SK-N-SH (cell line): Measurements from ENCODE around the gene AIP. TPM values are rescaled to one million over a fixed set of nuclear protein-coding genes. Genes with fewer than 3 reads are reported as not detected.

Source experiments
- CTCF ChIA-PET: fragments of 300-600, 350-600 bp; formaldehyde crosslinking; extraction: SDS; loops from one replicate; lab custom pipeline; 2021; lab: Yijun Ruan, JAX
- POLR2A ChIA-PET: fragments of 350-600 bp; sonication (Branson Sonifier 250); formaldehyde crosslinking; extraction: SDS; loops from one replicate; lab custom pipeline; 2020; ENCODE audit warnings: antibody characterized with exemption, inconsistent platforms; lab: Yijun Ruan, JAX
- DNase-seq: peaks from one replicate; pipeline ENCODE4 v3.0.0; 2012
- H2AFZ ChIP-seq: fragments of 200-600 bp; sonication (generic); 2 replicates; pipeline ENCODE4 v1.8.1; 2016; ENCODE audit warnings: antibody characterized with exemption, mild to moderate bottlenecking, low read depth
- H3F3A ChIP-seq: fragments of 200-600 bp; sonication (generic); replicated peaks from 2 replicates; pipeline ENCODE3; 2016; ENCODE audit warnings: antibody characterized with exemption, mild to moderate bottlenecking; ENCODE audit not compliant: insufficient read depth
- H3K27ac ChIP-seq, 2 experiments: fragments of 200-500 bp in 1 of 2; fragments of 200-600 bp in 1 of 2; sonication (Bioruptor generic) in 1 of 2; sonication (generic), shearing (Covaris generic) in 1 of 2; 2 replicates each; pipeline versions ENCODE4 v1.5.1 to v1.6.1; 2014 to 2016; ENCODE audit warnings: low read depth in 2 of 2, inconsistent platforms in 1 of 2, low read length in 1 of 2, mild to moderate bottlenecking in 1 of 2, mixed read lengths in 1 of 2
- H3K27me3 ChIP-seq: fragments of 200-600 bp; sonication (generic), shearing (Covaris generic); 2 replicates; pipeline ENCODE4 v1.6.1; 2016; ENCODE audit warnings: mixed run types; ENCODE audit not compliant: insufficient read depth
- H3K36me3 ChIP-seq, 2 experiments: fragments of 200-500 bp in 1 of 2; fragments of 200-600 bp in 1 of 2; sonication (Bioruptor generic) in 1 of 2; sonication (generic) in 1 of 2; replicated peaks in 1 of 2; 2 replicates each; pipeline versions ENCODE3 to v1.5.1; 2014 to 2016; ENCODE audit warnings: low read length in 1 of 2, mild to moderate bottlenecking in 1 of 2; ENCODE audit not compliant: insufficient read depth in 2 of 2, control insufficient read depth in 1 of 2
- H3K4me1 ChIP-seq, 2 experiments: fragments of 200-500 bp in 1 of 2; fragments of 200-600 bp in 1 of 2; sonication (Bioruptor generic) in 1 of 2; sonication (generic), shearing (Covaris generic) in 1 of 2; 2 replicates each; pipeline versions ENCODE4 v1.5.1 to v1.6.1; 2014 to 2016; ENCODE audit warnings: low read depth in 1 of 2, low read length in 1 of 2, mixed run types in 1 of 2; ENCODE audit not compliant: insufficient read depth in 2 of 2, control insufficient read depth in 1 of 2
- H3K4me2 ChIP-seq: fragments of 200-600 bp; sonication (generic), shearing (Covaris generic); 2 replicates; pipeline ENCODE4 v1.6.1; 2017; ENCODE audit warnings: mixed run types
- H3K4me3 ChIP-seq, 2 experiments: fragments of 200-500 bp in 1 of 2; fragments of 200-600 bp in 1 of 2; sonication (Bioruptor generic) in 1 of 2; sonication (generic), shearing (Covaris generic) in 1 of 2; 2 replicates each; pipeline versions ENCODE4 v1.5.1 to v1.8.1; 2014 to 2016; ENCODE audit warnings: low read depth in 2 of 2, inconsistent platforms in 1 of 2, low read length in 1 of 2, mild to moderate bottlenecking in 1 of 2, mixed read lengths in 1 of 2, moderate library complexity in 1 of 2
- H3K79me2 ChIP-seq: fragments of 200-600 bp; sonication (generic); 2 replicates; pipeline ENCODE4 v1.8.1; 2017; ENCODE audit warnings: mild to moderate bottlenecking; ENCODE audit not compliant: insufficient read depth
- H3K9ac ChIP-seq: fragments of 200-600 bp; sonication (generic); 2 replicates; pipeline ENCODE4 v1.6.1; 2017; ENCODE audit warnings: mixed run types
- H3K9me2 ChIP-seq: fragments of 200-600 bp; sonication (generic); 2 replicates; pipeline ENCODE4 v1.6.1; 2017; ENCODE audit warnings: mixed run types
- H3K9me3 ChIP-seq: fragments of 200-600 bp; sonication (generic); 2 replicates; pipeline ENCODE4 v1.6.1; 2017; ENCODE audit warnings: mixed run types, mild to moderate bottlenecking, moderate library complexity
- H4K20me1 ChIP-seq: fragments of 200-600 bp; sonication (generic); 2 replicates; pipeline ENCODE4 v1.6.1; 2017; ENCODE audit warnings: mild to moderate bottlenecking, mixed run types; ENCODE audit not compliant: insufficient read depth
- CHD2 ChIP-seq: fragments of 150-350 bp; IDR thresholded peaks from 2 replicates; pipeline ENCODE4 v1.6.1; 2018; ENCODE audit warnings: low read length; ENCODE audit not compliant: partially characterized antibody
- ELF1 ChIP-seq: IDR thresholded peaks from 2 replicates; pipeline ENCODE4 v1.4.0; 2012
- EZH2phosphoT487 ChIP-seq: fragments of 200-600 bp; sonication (generic); IDR thresholded peaks from 2 replicates; pipeline ENCODE4 v1.6.1; 2017; ENCODE audit warnings: low read depth, mixed run types, mild to moderate bottlenecking, antibody characterized with exemption, moderate library complexity, borderline replicate concordance
- FOXJ3 ChIP-seq: sonication (generic); formaldehyde crosslinking; IDR thresholded peaks from 2 replicates; pipeline ENCODE4 v1.5.1; 2020; ENCODE audit warnings: mild to moderate bottlenecking, missing genetic modification reagents
- FOXM1 ChIP-seq: IDR thresholded peaks from 2 replicates; pipeline ENCODE4 v1.4.0; 2012; ENCODE audit warnings: low read depth, mild to moderate bottlenecking
- GABPA ChIP-seq: IDR thresholded peaks from 2 replicates; pipeline ENCODE4 v1.4.0; 2012; ENCODE audit warnings: low read depth, mild to moderate bottlenecking
- JUND ChIP-seq: IDR thresholded peaks from 2 replicates; pipeline ENCODE4 v1.4.0; 2012
- MEF2A ChIP-seq: IDR thresholded peaks from 2 replicates; pipeline ENCODE4 v1.4.0; 2012; ENCODE audit warnings: low read depth, borderline replicate concordance
- RAD21 ChIP-seq: IDR thresholded peaks from 2 replicates; pipeline ENCODE4 v1.6.1; 2012; ENCODE audit warnings: mild to moderate bottlenecking, low read length
- RCOR1 ChIP-seq: fragments of 150-350 bp; IDR thresholded peaks from 2 replicates; pipeline ENCODE4 v1.6.1; 2017; ENCODE audit warnings: antibody characterized with exemption, low read length
- REST ChIP-seq: IDR thresholded peaks from 2 replicates; pipeline ENCODE4 v1.6.1; 2012; ENCODE audit warnings: mild to moderate bottlenecking, low read depth, low read length, moderate library complexity
- RFX5 ChIP-seq: IDR thresholded peaks from 2 replicates; pipeline ENCODE4 v1.6.1; 2012; ENCODE audit warnings: mild to moderate bottlenecking, improper control_type of control experiment, low read length
- SIN3A ChIP-seq: IDR thresholded peaks from 2 replicates; pipeline ENCODE4 v1.6.1; 2012; ENCODE audit warnings: low read depth, mild to moderate bottlenecking, low read length, moderate library complexity, borderline replicate concordance
- TEAD4 ChIP-seq: IDR thresholded peaks from 2 replicates; pipeline ENCODE4 v1.4.0; 2012; ENCODE audit warnings: mild to moderate bottlenecking, borderline replicate concordance; ENCODE audit not compliant: insufficient read depth
- USF1 ChIP-seq: IDR thresholded peaks from 2 replicates; pipeline ENCODE4 v1.4.0; 2012; ENCODE audit warnings: low read depth, borderline replicate concordance
- USF2 ChIP-seq: fragments of 150-350 bp; IDR thresholded peaks from 2 replicates; pipeline ENCODE4 v1.6.1; 2017; ENCODE audit warnings: antibody characterized with exemption, low read length, low read depth, borderline replicate concordance
- ZBTB33 ChIP-seq: IDR thresholded peaks from 2 replicates; pipeline ENCODE4 v1.4.0; 2012; ENCODE audit warnings: low read depth, borderline replicate concordance
- WGBS: methylation state at CpG from one replicate; pipeline ENCODE4 v1.1.6; 2017; ENCODE audit warnings: low lambda C conversion rate; 5-methylcytosine and 5-hydroxymethylcytosine counted together
- polyA plus RNA-seq, 3 experiments: library from polyadenylated mRNA; depleted of rRNA; stranded (reverse); fragments of >200 nt; gene quantifications; 2 replicates each; pipeline ENCODE4 v1.2.3, GENCODE V29; 2012

Gene AIP
- polyA plus RNA-seq, 1 of the 3 experiments (the other 2 are of a cell fraction), result 207 TPM

GRCh38 chr11:67489885-67490726 lies 7.3 kb downstream of the AIP start:
- Histone ChIP-seq H3F3A (peaks cover 6% of the 10 kb centered on the region), H2AFZ (no peak overlapping the region), H3K9me2 (no peaks in the 10 kb centered on the region), H3K4me3 (no peak overlapping the region), H3K79me2 (peaks cover 7% of the 10 kb centered on the region), H4K20me1 (no peaks in the 10 kb centered on the region), H3K4me2 (no peak overlapping the region), H3K27me3 (no peaks in the 10 kb centered on the region), H3K9me3 (no peaks in the 10 kb centered on the region)
- no peak for DNase-seq
- POLR2A ChIA-PET, result no interaction called here
- CTCF ChIA-PET, result interaction anchor here (1.2 to 1.5 kb wide), 3 partner anchors 12 to 133 kb away, joined by 3 to 4 read pairs (median 4); no protein-coding TSS in a partner anchor
- TF ChIP-seq GABPA (no peak), TEAD4 (no peak), RCOR1 (no peak), FOXJ3 (no peak), REST (no peak), RAD21 (no peak), FOXM1 (no peak), USF1 (no peak), EZH2phosphoT487 (no peak), SIN3A (no peak), RFX5 (no peak), MEF2A (no peak), ELF1 (no peak), JUND (no peak), ZBTB33 (no peak), CHD2 (no peak), USF2 (no peak)
- TF ChIP-seq, all 33 proteins: peak for 0
- WGBS, result 87% methylated on average over 8 of the region's 23 CpGs
- Histone ChIP-seq H3K9ac (no peak overlapping the region), H3K4me1 (peaks cover 0 to under 1% of the 10 kb centered on the region in 2 experiments; a peak in 1 of 4 replicates), H3K36me3 (peaks cover 0 to 47% of the 10 kb centered on the region in 2 experiments), H3K27ac (no peak overlapping the region)
